ENCODE results near the gene TSNAXIP1. TPM values are rescaled to one million over a fixed set of nuclear protein-coding genes. Genes with fewer than 3 reads are reported as not detected.

The TSNAXIP1 gene
- total and polyA plus RNA-seq, 2 experiments from 2014 or later: 0.97 to 2.4 TPM

DNA sequence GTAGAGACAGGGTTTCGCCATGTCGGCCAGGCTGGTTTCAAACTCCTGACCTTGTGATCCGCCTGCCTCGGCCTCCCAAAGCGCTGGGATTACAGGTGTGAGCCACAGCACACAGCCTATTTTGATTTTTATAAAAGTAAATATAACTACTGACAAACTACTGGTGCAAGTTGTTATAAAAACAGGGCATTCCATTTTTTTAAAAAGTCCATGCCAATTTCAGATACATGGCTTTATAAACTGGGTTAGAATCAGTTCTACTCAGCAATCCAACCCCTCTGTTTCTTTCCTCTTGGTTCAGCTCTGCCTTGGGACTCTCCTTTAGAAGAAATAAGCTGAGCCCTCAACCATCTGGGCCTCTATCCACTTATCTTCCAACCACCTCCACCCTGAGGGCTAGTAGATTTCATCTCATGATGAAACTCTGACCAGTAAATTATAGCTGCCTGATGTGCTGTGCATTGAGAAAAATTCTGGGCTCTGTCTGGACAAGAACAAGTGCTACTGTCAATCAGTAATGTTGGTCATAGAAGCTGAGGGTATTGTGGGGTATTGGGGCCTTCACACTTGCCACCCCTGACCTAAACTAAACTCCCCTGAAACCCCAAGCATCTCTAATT is 10.5 kb upstream of the TSNAXIP1 start:
- Mint-ChIP-seq H3K36me3 (ENCODE audit: low read depth) (peaks cover 20% of the 10 kb centered on the region), H3K27me3 (ENCODE audit: insufficient read depth, low read depth, poor library complexity) (no peaks in the 10 kb centered on the region), H3K4me1 (no peaks in the 10 kb centered on the region), H3K27ac (no peak overlapping the region), H3K4me3 (no peak overlapping the region), H3K9me3 (no peaks in the 10 kb centered on the region)
- Histone ChIP-seq H3K4me2 (no peak overlapping the region), H3K9me2 (ENCODE audit: insufficient read depth) (no peaks in the 10 kb centered on the region), H4K20me1 (replicated peaks; ENCODE audit: insufficient read depth) (peaks cover 24% of the 10 kb centered on the region; the same call in 1 of the 2 replicates), H3K27me3 (ENCODE audit: insufficient read depth) (no peaks in the 10 kb centered on the region), H3K27ac (ENCODE audit: low read depth) (no peak overlapping the region), H2AFZ (no peak overlapping the region), H3K4me3 (no peak overlapping the region), H3K4me1 (ENCODE audit: insufficient read depth) (no peaks in the 10 kb centered on the region), H3K79me2 (replicated peaks; ENCODE audit: insufficient read depth) (peaks cover 46% of the 10 kb centered on the region), H3F3A (replicated peaks; ENCODE audit: low read depth) (0 out of 2 replicates have a peak, but pooled peaks cover 2% of the 10 kb centered on the region), H3K36me3 (ENCODE audit: insufficient read depth) (no peaks in the 10 kb centered on the region)
- ATAC-seq (no peak), DNase-seq (ENCODE audit: low spot score) (no peak)
- TF ChIP-seq POLR2AphosphoS5 (IDR thresholded peaks at IDR 0.05; ENCODE audit: low read depth): no peak
- TF ChIP-seq, protein P1, sequence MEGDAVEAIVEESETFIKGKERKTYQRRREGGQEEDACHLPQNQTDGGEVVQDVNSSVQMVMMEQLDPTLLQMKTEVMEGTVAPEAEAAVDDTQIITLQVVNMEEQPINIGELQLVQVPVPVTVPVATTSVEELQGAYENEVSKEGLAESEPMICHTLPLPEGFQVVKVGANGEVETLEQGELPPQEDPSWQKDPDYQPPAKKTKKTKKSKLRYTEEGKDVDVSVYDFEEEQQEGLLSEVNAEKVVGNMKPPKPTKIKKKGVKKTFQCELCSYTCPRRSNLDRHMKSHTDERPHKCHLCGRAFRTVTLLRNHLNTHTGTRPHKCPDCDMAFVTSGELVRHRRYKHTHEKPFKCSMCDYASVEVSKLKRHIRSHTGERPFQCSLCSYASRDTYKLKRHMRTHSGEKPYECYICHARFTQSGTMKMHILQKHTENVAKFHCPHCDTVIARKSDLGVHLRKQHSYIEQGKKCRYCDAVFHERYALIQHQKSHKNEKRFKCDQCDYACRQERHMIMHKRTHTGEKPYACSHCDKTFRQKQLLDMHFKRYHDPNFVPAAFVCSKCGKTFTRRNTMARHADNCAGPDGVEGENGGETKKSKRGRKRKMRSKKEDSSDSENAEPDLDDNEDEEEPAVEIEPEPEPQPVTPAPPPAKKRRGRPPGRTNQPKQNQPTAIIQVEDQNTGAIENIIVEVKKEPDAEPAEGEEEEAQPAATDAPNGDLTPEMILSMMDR (conservative IDR thresholded peaks at IDR 0.05; ENCODE audit: low read depth in 2 of 2): no peak
- no peak for TF ChIP-seq ZNF462 (CRISPR knock-in tag; IDR thresholded peaks at IDR 0.05)
- TF ChIP-seq ZNF331 (CRISPR knock-in tag; IDR thresholded peaks at IDR 0.05; ENCODE audit: low read depth): no peak
- no peak for TF ChIP-seq ZNF114 (CRISPR knock-in tag; IDR thresholded peaks at IDR 0.05)
- TF ChIP-seq ETS1 (IDR thresholded peaks at IDR 0.05): no peak
- no peak for TF ChIP-seq EZH2 (IDR thresholded peaks at IDR 0.05; ENCODE audit: low read depth, unreplicated experiment)
- no peak for TF ChIP-seq STAT1 (IDR thresholded peaks at IDR 0.05; ENCODE audit: unreplicated experiment)
- no peak for TF ChIP-seq CREB1 (CRISPR knock-in tag; IDR thresholded peaks at IDR 0.05; ENCODE audit: low read depth)
- TF ChIP-seq JUNB (IDR thresholded peaks at IDR 0.05; ENCODE audit: unreplicated experiment): no peak
- TF ChIP-seq REST (IDR thresholded peaks at IDR 0.05; ENCODE audit: unreplicated experiment): no peak
- no peak for TF ChIP-seq EZH2phosphoT487 (IDR thresholded peaks at IDR 0.05; ENCODE audit: unreplicated experiment)

All from GM23338 (cell line).